ENCODE measurements around the gene SPIN1. TPM values are rescaled to one million over a fixed set of nuclear protein-coding genes. Genes with fewer than 3 reads are reported as not detected.
A peak's percentile ranks its signal among the peaks of the same experiment; 100 is the strongest.

The SPIN1 gene
- total and polyA plus RNA-seq, 2 experiments from 2014 or later, result 59.8 to 119 TPM

DNA sequence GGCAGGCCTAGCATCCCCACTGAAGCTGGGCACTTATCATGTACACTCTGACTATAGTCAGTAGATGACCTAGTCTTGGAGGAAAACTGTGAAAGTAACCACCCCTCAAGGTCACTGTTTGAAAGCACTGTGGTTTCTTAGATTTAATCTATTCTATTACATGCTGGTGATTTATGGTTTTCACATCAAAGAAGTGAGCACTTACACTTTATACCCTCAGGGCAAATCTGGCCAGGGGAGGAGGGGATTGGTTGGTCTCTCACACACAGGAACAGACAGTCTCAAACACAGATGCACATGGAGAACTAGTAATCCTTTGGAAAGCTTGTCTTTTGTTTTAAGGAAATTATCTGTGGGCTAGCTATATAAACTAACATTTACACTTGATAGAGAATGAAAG lies 17.9 kb upstream of the SPIN1 start:
- Histone ChIP-seq H3K4me1 (ENCODE audit: insufficient read depth) (no peaks in the 10 kb centered on the region), H3K79me2 (no peaks in the 10 kb centered on the region), H3K4me3 (no peak overlapping the region), H3K9me2 (replicated peaks; ENCODE audit: insufficient read depth) (no peaks in the 10 kb centered on the region), H3K9me3 (ENCODE audit: low read depth) (no peaks in the 10 kb centered on the region), H3K27me3 (no peaks in the 10 kb centered on the region), H3K36me3 (replicated peaks; ENCODE audit: insufficient read depth, low read depth) (no peaks in the 10 kb centered on the region), H3K27ac (no peak overlapping the region), H3K4me2 (no peak overlapping the region), H2AFZ (no peak overlapping the region), H4K20me1 (ENCODE audit: insufficient read depth, poor library complexity, severe bottlenecking) (no peaks in the 10 kb centered on the region)
- TF ChIP-seq EZH2phosphoT487 (IDR thresholded peaks at IDR 0.05; ENCODE audit: low read depth, severe bottlenecking, unreplicated experiment), result no peak
- no peak for TF ChIP-seq EZH2 (IDR thresholded peaks at IDR 0.05; ENCODE audit: borderline replicate concordance)
- TF ChIP-seq CTCF (IDR thresholded peaks at IDR 0.05; ENCODE audit: poor library complexity), result no peak
- no peak for DNase-seq (ENCODE audit: low spot score)

- Histone ChIP-seq H3K4me3 (no peak overlapping the region), H3K4me2 (no peak overlapping the region), H3K4me1 (ENCODE audit: insufficient read depth) (no peaks in the 10 kb centered on the region), H3K27ac (no peak overlapping the region), H3K36me3 (replicated peaks; ENCODE audit: insufficient read depth, low read depth) (no peaks in the 10 kb centered on the region), H3K79me2 (no peaks in the 10 kb centered on the region), H4K20me1 (ENCODE audit: insufficient read depth, poor library complexity, severe bottlenecking) (no peaks in the 10 kb centered on the region), H3K9me2 (replicated peaks; ENCODE audit: insufficient read depth) (no peaks in the 10 kb centered on the region), H3K27me3 (no peaks in the 10 kb centered on the region), H3K9me3 (ENCODE audit: low read depth) (no peaks in the 10 kb centered on the region), H2AFZ (no peak overlapping the region)
- 58% methylated on average over 2 of the region's 2 CpGs for WGBS (ENCODE audit: low lambda C conversion rate, missing lambda C conversion rate)
- TF ChIP-seq EZH2 (IDR thresholded peaks at IDR 0.05; ENCODE audit: borderline replicate concordance) (no peak), EZH2phosphoT487 (IDR thresholded peaks at IDR 0.05; ENCODE audit: low read depth, severe bottlenecking, unreplicated experiment) (no peak), CTCF (IDR thresholded peaks at IDR 0.05; ENCODE audit: poor library complexity) (no peak)
- no peak for DNase-seq (ENCODE audit: low spot score)
Observed at GRCh38 chr9:88372103-88372654, 16.1 kb upstream of the SPIN1 start.

- H3K27me3 ChIP-seq, result no peaks in the 10 kb centered on the region
- no peaks in the 10 kb centered on the region for H3K79me2 ChIP-seq
- DNase-seq (ENCODE audit: low spot score), result no peak
- no peaks in the 10 kb centered on the region for H3K9me2 ChIP-seq (replicated peaks; ENCODE audit: insufficient read depth)
- H2AFZ ChIP-seq, result no peak overlapping the region
- H3K27ac ChIP-seq, result no peak overlapping the region
- H3K9me3 ChIP-seq (ENCODE audit: low read depth), result no peaks in the 10 kb centered on the region
- H3K4me3 ChIP-seq, result no peak overlapping the region
- H3K4me2 ChIP-seq, result no peak overlapping the region
- 80% methylated on average over 5 of the region's 5 CpGs for WGBS (ENCODE audit: low lambda C conversion rate, missing lambda C conversion rate)
- no peaks in the 10 kb centered on the region for H3K36me3 ChIP-seq (replicated peaks; ENCODE audit: insufficient read depth, low read depth)
- H4K20me1 ChIP-seq (ENCODE audit: insufficient read depth, poor library complexity, severe bottlenecking), result no peaks in the 10 kb centered on the region
- TF ChIP-seq CTCF (IDR thresholded peaks at IDR 0.05; ENCODE audit: poor library complexity) (no peak), EZH2phosphoT487 (IDR thresholded peaks at IDR 0.05; ENCODE audit: low read depth, severe bottlenecking, unreplicated experiment) (no peak), EZH2 (IDR thresholded peaks at IDR 0.05; ENCODE audit: borderline replicate concordance) (no peak)
- no peaks in the 10 kb centered on the region for H3K4me1 ChIP-seq (ENCODE audit: insufficient read depth)
Observed at GRCh38 chr9:88373045-88373444, 15.2 kb upstream of the SPIN1 start.

DNA sequence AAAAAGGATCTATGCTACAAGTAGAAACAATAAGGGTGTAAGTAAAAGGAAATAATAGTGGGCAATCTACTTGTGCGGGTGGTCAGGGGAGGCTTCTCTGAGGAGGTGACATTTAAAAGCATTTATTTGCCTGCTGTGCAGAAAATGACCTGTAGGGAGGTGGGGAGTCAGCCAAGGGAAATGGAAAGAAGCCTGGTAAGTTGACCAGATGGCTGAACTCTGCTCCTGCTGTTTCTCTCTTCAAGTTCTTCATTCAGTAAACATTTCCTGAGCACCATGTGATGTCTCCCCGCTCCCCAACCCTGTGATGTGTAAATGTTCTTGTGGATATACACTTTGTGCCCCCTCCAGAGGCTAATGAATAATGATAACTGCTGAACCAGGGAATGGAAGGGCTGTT lies 9.9 kb upstream of the SPIN1 start:
- Histone ChIP-seq H3K4me1 (ENCODE audit: insufficient read depth) (no peaks in the 10 kb centered on the region), H3K27ac (no peak overlapping the region), H2AFZ (no peak overlapping the region), H3K4me3 (no peak overlapping the region), H3K27me3 (no peaks in the 10 kb centered on the region), H3K36me3 (replicated peaks; ENCODE audit: insufficient read depth, low read depth) (no peaks in the 10 kb centered on the region), H3K4me2 (no peak overlapping the region), H3K79me2 (no peaks in the 10 kb centered on the region), H4K20me1 (ENCODE audit: insufficient read depth, poor library complexity, severe bottlenecking) (no peaks in the 10 kb centered on the region), H3K9me3 (ENCODE audit: low read depth) (no peaks in the 10 kb centered on the region), H3K9me2 (replicated peaks; ENCODE audit: insufficient read depth) (no peaks in the 10 kb centered on the region)
- 50% methylated on average over 2 of the region's 2 CpGs for WGBS (ENCODE audit: low lambda C conversion rate, missing lambda C conversion rate)
- TF ChIP-seq CTCF (IDR thresholded peaks at IDR 0.05; ENCODE audit: poor library complexity) (no peak), EZH2 (IDR thresholded peaks at IDR 0.05; ENCODE audit: borderline replicate concordance) (no peak), EZH2phosphoT487 (IDR thresholded peaks at IDR 0.05; ENCODE audit: low read depth, severe bottlenecking, unreplicated experiment) (no peak)
- peak; percentile 15 for DNase-seq (ENCODE audit: low spot score)

All from hepatocyte (in vitro differentiated cells).